Measurements from ENCODE around the gene NOLC1.

NOLC1 gene

DNA sequence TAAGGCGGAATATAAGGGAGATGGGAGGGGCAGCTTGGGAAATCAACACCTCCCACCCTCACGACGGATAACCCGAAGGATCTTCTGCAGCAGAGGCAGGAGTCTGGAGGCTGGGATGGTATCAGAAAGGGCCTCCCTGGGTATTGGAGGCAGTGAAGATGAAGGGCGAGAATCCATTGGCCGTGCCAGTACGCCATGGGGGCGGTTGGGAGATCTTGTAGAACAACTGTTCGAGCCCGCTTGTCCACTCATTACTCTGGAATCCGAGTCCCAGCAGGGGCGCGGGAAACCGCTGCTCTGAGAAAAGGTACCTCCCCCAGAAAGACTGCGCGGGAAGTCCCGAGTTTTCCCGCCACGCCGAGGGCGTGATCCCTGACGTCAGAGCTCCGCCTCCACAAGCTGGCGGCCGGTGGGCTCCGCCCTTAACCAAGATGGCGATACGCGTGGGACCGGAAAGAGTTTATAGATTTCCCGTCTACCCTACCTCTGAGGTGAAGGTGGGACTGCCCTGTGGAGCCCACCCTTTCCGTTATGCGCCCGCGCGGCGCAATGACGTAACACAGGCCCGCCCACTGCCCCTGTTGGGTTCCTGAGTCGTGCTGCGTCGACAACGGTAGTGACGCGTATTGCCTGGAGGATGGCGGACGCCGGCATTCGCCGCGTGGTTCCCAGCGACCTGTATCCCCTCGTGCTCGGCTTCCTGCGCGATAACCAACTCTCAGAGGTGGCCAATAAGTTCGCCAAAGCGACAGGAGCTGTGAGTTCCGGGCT lies at the start of gene NOLC1:
Gene NOLC1 (plus strand): TSS at position 616 of the 771 bp plus-strand sequence. CDS start 22 bp downstream, at position 638.
- peak; percentile 99 for DNase-seq

GRCh38 chr10:102102421-102102820 lies 49.8 kb upstream of the NOLC1 start:
- no peak for DNase-seq

GRCh38 chr10:102106998-102107397 lies 45.2 kb upstream of the NOLC1 start:
- no peak for DNase-seq

DNA sequence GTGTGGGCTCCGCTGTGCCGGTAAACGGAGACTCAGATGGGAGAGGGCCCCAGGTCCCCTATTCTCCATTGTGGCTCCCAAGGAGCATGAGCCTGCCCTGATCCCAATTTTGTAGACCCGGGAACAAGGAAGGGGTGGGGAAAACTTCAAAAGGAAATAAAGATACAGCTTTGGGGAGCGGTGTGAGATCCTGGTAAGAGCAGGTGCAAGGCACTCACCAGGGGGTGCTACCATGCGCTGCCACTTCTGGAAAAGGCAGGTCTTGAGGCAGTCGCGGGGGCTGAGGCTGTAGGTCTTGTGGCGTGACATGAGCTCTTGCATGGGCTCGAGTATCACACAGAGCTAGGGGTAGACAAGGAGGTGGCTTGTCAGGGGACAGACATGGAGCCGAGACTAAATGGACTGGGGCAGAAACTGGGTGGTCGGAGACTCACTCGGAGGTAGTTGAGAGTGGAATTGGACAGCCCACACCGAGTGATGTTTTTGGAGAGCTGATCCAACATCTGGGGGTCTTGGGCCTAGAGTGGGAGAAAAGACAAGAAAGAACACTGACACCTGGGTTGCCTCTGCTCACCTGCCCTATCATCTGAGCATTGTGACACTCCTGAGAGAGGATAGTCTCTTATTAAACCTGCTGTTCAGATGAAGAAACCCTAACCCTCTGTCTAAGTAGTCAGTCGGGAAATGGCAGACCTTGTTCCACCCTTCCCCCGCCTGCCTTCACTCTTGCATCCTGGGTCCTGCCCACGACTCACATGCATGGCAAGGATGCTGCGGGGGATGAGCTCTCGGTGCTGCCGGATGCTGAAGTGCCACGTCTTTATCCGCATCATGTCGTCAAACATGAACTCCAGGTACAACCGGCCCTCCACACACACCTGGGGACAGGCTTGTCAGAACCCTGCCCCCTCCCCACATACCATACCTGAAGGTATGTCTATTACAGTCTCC lies 42.7 kb upstream of the NOLC1 start:
- DNase-seq: no peak

DNA sequence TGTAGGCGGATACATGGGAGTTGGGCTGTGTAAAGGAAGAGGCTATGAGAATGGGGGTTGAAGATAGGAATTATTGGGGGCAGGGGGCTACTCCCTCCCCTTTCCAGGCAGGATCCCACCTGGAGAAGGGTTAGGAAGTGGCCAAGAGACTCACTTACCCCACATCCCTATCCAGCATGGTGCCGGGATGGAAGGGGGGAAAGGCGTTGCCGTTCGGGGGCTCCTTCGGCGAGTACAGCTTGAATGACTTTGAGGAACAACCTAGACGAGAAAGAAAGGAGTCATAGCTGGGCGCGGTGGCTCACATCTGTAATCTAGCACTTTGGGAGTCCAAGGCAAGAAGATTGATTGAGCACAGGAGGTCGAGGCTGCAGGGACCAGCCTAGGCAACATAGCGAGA lies 40.9 kb upstream of the NOLC1 start:
- no peak for DNase-seq

- DNase-seq: no peak
Observed at GRCh38 chr10:102112210-102112817, 39.9 kb upstream of the NOLC1 start.

DNA sequence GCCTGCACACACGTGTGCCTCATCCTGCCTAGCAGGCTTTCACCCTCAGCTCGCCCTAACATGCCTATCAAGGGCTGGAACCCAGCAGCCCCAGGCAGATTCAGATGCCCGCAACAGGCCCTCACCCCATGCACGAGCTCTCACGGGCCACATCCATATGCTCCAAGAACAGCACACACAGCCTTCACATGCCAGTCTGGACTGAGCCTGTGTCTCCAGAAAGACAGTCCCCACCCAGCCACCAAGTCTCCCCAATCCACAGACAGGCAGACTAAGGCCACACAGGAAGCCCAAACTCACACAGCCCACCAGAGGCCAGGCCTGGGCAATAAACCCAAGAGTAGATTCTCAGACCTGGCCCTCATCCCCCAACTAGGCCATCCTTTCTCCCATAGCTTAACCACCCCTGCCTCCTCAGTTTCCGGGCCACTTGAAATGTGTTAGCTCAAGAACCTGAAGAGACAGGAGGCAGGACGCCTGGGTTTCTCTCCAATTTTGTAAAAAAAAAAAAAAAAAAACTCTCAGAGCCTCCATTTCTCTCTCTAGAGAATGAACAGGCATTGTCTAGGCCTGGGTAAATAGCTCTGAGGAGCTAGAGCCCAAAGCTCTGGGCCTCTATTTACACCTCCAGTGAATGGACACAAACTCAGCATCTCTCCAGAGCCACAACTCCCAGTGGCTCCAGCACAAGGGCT lies 38.8 kb upstream of the NOLC1 start:
- no peak for DNase-seq

- DNase-seq: no peak
Observed at GRCh38 chr10:102113956-102114857, 38.0 kb upstream of the NOLC1 start.

- DNase-seq: peak; percentile 91
Observed at GRCh38 chr10:102114861-102115618, 37.1 kb upstream of the NOLC1 start.

DNA sequence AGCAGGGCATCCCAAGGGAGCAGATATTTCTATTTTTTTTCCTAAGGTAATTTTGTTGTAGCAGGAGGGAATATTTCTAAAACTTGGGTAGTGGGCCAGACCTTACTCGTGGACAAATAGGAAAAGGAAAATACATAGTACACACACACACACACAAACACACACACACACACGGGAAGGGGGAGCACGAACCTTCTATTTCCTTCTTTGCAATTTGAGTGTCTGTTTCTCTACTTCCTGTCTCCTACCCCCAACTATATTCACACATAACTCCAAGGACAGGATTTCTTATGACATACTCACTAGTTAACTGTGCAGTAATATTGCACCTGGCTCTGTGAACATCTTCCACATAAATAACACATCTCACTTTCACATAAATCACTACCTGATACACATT lies 36.4 kb upstream of the NOLC1 start:
- DNase-seq: no peak

DNA sequence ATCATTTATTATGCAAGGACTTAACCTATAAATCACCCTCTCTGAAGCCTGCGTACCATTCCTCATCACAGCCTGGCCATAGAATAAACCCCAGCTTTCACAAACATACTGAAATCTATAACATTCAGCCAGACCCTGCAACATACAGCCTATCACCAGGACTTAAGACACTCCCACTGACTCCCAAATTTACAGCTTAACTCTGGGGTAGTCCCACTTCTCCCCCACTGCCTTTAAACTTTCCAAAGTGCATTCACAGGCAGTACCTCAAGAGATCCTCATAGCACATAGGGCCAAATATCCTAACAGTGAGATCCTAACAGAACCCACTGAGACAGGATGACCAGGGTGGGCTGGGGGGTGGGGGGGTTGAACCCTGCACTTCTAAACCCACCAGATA lies 35.5 kb upstream of the NOLC1 start:
- DNase-seq: no peak

DNA sequence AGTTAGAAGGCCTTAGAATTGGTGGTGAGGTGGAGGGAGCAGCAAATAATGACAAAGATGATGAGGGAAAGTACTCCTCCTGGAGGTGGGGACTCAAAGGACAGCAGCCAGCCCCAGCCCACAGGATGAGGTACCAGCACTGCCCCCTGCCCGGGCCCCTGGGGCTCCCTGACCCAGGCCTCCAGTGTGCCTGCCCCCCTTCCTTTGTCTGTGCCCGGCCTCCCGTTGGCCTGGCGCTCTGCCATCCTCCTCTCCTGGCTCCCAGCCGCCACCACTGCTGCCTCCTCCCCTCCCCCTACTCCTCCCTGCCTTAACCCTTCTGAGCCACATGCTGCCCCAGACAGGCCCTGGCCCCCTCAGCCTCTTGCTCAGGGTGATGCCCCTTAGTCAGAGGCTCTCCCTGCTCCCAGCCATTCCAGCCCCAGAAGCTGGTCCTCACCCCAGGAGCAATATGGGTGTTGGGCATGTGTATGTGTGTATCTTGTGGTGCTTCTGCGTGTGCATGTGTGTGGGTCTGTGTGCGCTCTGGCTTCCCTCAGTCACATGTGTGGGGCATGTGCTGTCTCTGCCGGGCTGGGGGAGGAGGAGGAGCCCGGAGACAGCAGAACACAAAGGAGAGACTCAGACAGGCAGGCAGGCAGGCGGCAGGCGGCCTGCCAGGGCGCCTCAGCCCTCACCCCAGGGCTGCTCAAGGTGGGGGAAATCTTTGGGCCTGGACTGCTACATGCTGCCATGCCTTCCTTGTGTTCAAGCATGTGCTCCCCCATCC lies 34.6 kb upstream of the NOLC1 start:
- peak; percentile 90 for DNase-seq

GRCh38 chr10:102118867-102119266 lies 33.3 kb upstream of the NOLC1 start:
- no peak for DNase-seq

- peak; percentile 80 for DNase-seq
Observed at GRCh38 chr10:102119417-102120141, 32.6 kb upstream of the NOLC1 start.

GRCh38 chr10:102120142-102120990 lies 31.8 kb upstream of the NOLC1 start, which contains the start of gene LDB1:
Gene LDB1, minus strand, starts transcription at chr10:102120368. Its CDS starts 258 bp downstream, at chr10:102120110.
- peak; percentile 89 for DNase-seq

- peak; percentile 84 for DNase-seq
Observed at GRCh38 chr10:102120991-102121738, 31.0 kb upstream of the NOLC1 start.

GRCh38 chr10:102121739-102122372 lies 30.3 kb upstream of the NOLC1 start:
- DNase-seq: no peak
